ENCODE results near the gene VIL1.

Gene VIL1

GRCh38 chr2:218435003-218435982, 16.4 kb downstream of the VIL1 start:
- TF ChIP-seq CTCF (IDR thresholded peaks at IDR 0.05; ENCODE audit: unreplicated experiment in 3 of 3), result no peak
- Mint-ChIP-seq H3K36me3 (ENCODE audit: low read depth) (no peaks in the 10 kb centered on the region), H3K27ac (no peak overlapping the region), H3K9me3 (no peaks in the 10 kb centered on the region), H3K27me3 (ENCODE audit: low read depth) (peaks cover 6% of the 10 kb centered on the region), H3K4me1 (no peaks in the 10 kb centered on the region), H3K4me3 (no peak overlapping the region)

DNA sequence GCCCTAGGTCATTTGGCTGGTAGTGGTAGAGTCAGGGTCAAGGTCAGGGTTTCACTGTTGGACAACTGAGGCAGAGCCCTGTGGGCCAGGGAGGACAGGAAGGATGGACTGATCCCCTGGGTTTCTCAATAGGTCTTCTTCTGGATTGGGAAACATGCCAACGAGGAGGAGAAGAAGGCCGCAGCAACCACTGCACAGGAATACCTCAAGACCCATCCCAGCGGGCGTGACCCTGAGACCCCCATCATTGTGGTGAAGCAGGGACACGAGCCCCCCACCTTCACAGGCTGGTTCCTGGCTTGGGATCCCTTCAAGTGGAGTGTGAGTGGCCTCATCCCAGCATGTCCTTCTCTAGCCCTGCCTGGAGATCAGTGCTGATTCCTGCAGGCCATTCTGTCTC, 18.1 kb downstream of the VIL1 start:
- no peaks in the 10 kb centered on the region for H3K4me1 Mint-ChIP-seq
- H3K36me3 Mint-ChIP-seq (ENCODE audit: low read depth), result no peaks in the 10 kb centered on the region
- peaks cover 6% of the 10 kb centered on the region for H3K27me3 Mint-ChIP-seq (ENCODE audit: low read depth)
- H3K9me3 Mint-ChIP-seq, result no peaks in the 10 kb centered on the region
- H3K27ac Mint-ChIP-seq, result no peak overlapping the region
- TF ChIP-seq CTCF (IDR thresholded peaks at IDR 0.05; ENCODE audit: unreplicated experiment in 3 of 3), result no peak
- H3K4me3 Mint-ChIP-seq, result no peak overlapping the region

DNA sequence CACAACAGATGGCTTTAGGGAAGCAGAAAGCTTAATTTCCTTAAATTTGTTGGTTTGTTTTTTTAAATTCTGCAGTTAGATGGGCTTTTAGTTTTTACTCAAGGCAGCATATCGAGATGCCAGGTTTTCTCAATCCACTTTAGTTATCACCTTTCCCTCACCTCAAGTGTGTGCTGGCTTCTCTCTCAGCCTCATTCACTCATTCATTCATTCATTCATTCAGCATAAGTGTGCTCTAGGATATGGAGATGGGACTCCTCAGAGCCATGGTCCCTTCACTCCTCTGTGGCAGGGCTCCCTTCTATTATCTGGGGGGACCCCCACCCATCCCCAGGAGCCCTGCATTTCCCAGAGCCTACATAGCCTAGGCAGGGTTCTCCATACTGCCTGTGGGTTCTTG, 19.0 kb downstream of the VIL1 start:
- Mint-ChIP-seq H3K27me3 (ENCODE audit: low read depth) (no peaks in the 10 kb centered on the region), H3K27ac (no peak overlapping the region), H3K36me3 (ENCODE audit: low read depth) (no peaks in the 10 kb centered on the region), H3K4me1 (no peaks in the 10 kb centered on the region), H3K4me3 (no peak overlapping the region), H3K9me3 (no peaks in the 10 kb centered on the region)
- no peak for TF ChIP-seq CTCF (IDR thresholded peaks at IDR 0.05; ENCODE audit: unreplicated experiment in 3 of 3)

DNA sequence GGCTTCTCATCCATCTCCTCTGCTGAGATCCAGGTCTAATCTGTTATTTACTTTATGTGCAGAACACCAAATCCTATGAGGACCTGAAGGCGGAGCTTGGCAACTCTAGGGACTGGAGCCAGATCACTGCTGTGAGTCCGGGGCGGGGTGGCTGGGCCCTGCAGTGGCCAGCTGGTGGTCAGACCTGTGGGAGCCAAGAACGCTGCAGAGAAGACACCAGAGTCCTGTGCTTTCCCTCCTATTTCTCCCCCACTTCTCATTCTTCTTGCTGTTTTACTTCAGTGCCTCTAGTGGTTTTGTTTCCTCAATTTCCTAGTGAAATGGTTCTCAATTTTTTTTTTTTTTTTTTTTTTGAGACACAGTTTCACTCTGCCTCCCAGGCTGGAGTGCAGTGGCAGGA, 19.7 kb downstream of the VIL1 start:
- Mint-ChIP-seq H3K27me3 (ENCODE audit: low read depth) (no peaks in the 10 kb centered on the region), H3K9me3 (no peaks in the 10 kb centered on the region), H3K4me1 (no peaks in the 10 kb centered on the region), H3K27ac (no peak overlapping the region), H3K36me3 (ENCODE audit: low read depth) (no peaks in the 10 kb centered on the region), H3K4me3 (no peak overlapping the region)
- no peak for TF ChIP-seq CTCF (IDR thresholded peaks at IDR 0.05; ENCODE audit: unreplicated experiment in 3 of 3)

DNA sequence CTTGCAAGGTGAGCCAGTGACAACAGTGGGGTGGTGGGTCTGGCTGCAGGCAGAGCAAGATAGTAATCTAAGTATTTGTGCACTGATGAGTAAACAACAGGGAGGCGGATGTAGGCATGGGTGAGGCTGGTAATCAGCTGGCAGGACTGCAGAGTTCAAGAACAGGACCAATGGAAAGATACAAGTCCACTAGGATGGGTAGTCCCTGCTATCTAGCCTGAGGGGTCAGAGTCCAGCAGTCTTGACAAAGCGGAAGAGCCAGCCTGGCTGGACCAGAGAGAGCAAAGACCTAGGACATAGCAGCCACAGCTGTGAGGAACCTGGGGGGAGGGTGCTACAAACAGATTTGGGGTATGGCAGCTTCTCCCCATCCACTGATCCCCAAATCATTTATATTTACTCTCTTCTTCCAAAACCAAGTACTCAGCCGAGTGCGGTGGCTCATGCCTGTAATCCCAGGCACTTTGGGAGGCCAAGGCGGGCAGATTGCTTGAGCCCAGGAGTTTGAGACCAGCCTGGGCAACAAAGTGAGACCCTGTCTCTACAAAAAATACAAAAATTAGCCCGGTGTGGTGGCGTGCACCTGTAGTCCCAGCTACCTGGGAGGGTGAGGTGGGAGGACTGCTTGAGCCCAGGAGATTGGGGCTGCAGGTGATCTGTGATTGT, 25.9 kb downstream of the VIL1 start:
- H3K9me3 Mint-ChIP-seq, result no peaks in the 10 kb centered on the region
- no peak for TF ChIP-seq CTCF (IDR thresholded peaks at IDR 0.05; ENCODE audit: unreplicated experiment in 3 of 3)
- H3K36me3 Mint-ChIP-seq (ENCODE audit: low read depth), result peaks cover 20% of the 10 kb centered on the region
- no peak overlapping the region for H3K4me3 Mint-ChIP-seq
- no peaks in the 10 kb centered on the region for H3K27me3 Mint-ChIP-seq (ENCODE audit: low read depth)
- H3K4me1 Mint-ChIP-seq, result no peaks in the 10 kb centered on the region
- no peak overlapping the region for H3K27ac Mint-ChIP-seq
